ENCODE results near the gene LAMTOR4. TPM values are rescaled to one million over a fixed set of nuclear protein-coding genes. Genes with fewer than 3 reads are reported as not detected.

The LAMTOR4 gene
- total RNA-seq, 2 experiments from 2014 or later = 108 to 116 TPM

GRCh38 chr7:100122067-100122466, 26.7 kb upstream of the LAMTOR4 start:
- Mint-ChIP-seq H3K9me3 (no peaks in the 10 kb centered on the region), H3K36me3 (ENCODE audit: low read depth) (peaks cover 8% of the 10 kb centered on the region), H3K27me3 (no peaks in the 10 kb centered on the region), H3K4me1 (ENCODE audit: low read depth) (peaks cover 32% of the 10 kb centered on the region), H3K4me3 (no peak overlapping the region), H3K27ac (peak overlapping the region; percentile 20)
- no peak for DNase-seq
- CTCF ChIA-PET = interaction anchor here (1.3 kb wide), 1 partner anchor 8 kb away, joined by 5 read pairs; no protein-coding TSS in a partner anchor
- no peak for ATAC-seq
- intact Hi-C loops (cut with micrococcal nuclease) = loop anchor here (10.0 kb wide), 1 partner anchor 207 kb away; the partner anchor contains the start of gene TRIM4
- TF ChIP-seq, protein P1, sequence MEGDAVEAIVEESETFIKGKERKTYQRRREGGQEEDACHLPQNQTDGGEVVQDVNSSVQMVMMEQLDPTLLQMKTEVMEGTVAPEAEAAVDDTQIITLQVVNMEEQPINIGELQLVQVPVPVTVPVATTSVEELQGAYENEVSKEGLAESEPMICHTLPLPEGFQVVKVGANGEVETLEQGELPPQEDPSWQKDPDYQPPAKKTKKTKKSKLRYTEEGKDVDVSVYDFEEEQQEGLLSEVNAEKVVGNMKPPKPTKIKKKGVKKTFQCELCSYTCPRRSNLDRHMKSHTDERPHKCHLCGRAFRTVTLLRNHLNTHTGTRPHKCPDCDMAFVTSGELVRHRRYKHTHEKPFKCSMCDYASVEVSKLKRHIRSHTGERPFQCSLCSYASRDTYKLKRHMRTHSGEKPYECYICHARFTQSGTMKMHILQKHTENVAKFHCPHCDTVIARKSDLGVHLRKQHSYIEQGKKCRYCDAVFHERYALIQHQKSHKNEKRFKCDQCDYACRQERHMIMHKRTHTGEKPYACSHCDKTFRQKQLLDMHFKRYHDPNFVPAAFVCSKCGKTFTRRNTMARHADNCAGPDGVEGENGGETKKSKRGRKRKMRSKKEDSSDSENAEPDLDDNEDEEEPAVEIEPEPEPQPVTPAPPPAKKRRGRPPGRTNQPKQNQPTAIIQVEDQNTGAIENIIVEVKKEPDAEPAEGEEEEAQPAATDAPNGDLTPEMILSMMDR (IDR thresholded peaks at IDR 0.05) = no peak
- POLR2A ChIA-PET = interaction anchor here (2.7 to 3.0 kb wide), 2 partner anchors 21 kb away, joined by 18 to 24 read pairs; partner anchors contain the start of genes AP4M1 and MCM7

DNA sequence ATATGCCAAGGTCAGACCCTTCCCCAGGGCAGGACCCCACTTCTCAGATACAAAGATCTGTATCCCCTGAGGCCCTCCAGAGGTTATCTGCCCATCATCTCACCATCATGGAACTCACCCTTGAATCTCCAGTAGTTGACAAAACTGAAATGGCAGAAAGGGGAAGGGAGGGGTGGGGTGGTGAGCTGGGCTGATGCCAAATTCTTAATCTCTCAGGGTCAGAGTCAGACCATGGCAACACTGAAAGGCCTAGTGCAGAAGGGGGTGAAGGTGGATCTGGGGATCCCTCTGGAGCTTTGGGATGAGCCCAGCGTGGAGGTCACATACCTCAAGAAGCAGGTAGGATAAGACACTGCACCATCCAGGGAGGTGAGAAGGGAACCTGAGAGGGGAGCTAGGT, 26.1 kb upstream of the LAMTOR4 start:
- Mint-ChIP-seq H3K4me1 (ENCODE audit: low read depth) (peaks cover 32% of the 10 kb centered on the region), H3K36me3 (ENCODE audit: low read depth) (peaks cover 8% of the 10 kb centered on the region), H3K9me3 (no peaks in the 10 kb centered on the region), H3K4me3 (no peak overlapping the region), H3K27me3 (no peaks in the 10 kb centered on the region), H3K27ac (peak overlapping the region; percentile 59)
- intact Hi-C loops (cut with micrococcal nuclease) = loop anchor here (10.0 kb wide), 1 partner anchor 208 kb away; the partner anchor contains the start of gene TRIM4
- DNase-seq (no peak), ATAC-seq (no peak)
- CTCF ChIA-PET = interaction anchor here (1.3 kb wide), 1 partner anchor 8 kb away, joined by 5 read pairs; no protein-coding TSS in a partner anchor
- TF ChIP-seq, protein P1 (IDR thresholded peaks at IDR 0.05) = no peak
- POLR2A ChIA-PET = interaction anchor here (0.9 to 2.7 kb wide), 2 partner anchors 21 to 30 kb away, joined by 3 to 18 read pairs; partner anchors contain the start of genes AP4M1 and MCM7

GRCh38 chr7:100124301-100125230, 24.2 kb upstream of the LAMTOR4 start:
- DNase-seq (no peak), ATAC-seq (no peak)
- intact Hi-C loops (cut with micrococcal nuclease) = loop anchor here (10.0 kb wide), 1 partner anchor 210 kb away; the partner anchor contains the start of gene TRIM4
- Mint-ChIP-seq H3K9me3 (no peaks in the 10 kb centered on the region), H3K4me3 (peak overlapping the region; percentile 4), H3K36me3 (ENCODE audit: low read depth) (peaks cover 8% of the 10 kb centered on the region), H3K4me1 (ENCODE audit: low read depth) (peaks cover 30% of the 10 kb centered on the region), H3K27ac (peak overlapping the region; percentile 100), H3K27me3 (no peaks in the 10 kb centered on the region)
- ChIA-PET CTCF (interaction anchor here (1.2 to 1.8 kb wide), 3 partner anchors 8 to 283 kb away, joined by 4 to 7 read pairs (median 6); partner anchors contain the start of genes AP4M1 and MCM7), POLR2A (interaction anchor here (0.6 to 4.9 kb wide), 7 partner anchors 23 to 353 kb away, joined by 3 to 43 read pairs (median 3); partner anchors contain the start of genes AP4M1 and MCM7)
- TF ChIP-seq, protein P1 (IDR thresholded peaks at IDR 0.05) = no peak

GRCh38 chr7:100126239-100126930, 22.3 kb upstream of the LAMTOR4 start:
- DNase-seq (no peak), ATAC-seq (no peak)
- Mint-ChIP-seq H3K27me3 (no peaks in the 10 kb centered on the region), H3K36me3 (ENCODE audit: low read depth) (peaks cover 8% of the 10 kb centered on the region), H3K4me1 (ENCODE audit: low read depth) (peaks cover 24% of the 10 kb centered on the region), H3K9me3 (no peaks in the 10 kb centered on the region), H3K4me3 (peak overlapping the region; percentile 99), H3K27ac (peak overlapping the region; percentile 100)
- POLR2A ChIA-PET = interaction anchor here (0.6 to 4.9 kb wide), 11 partner anchors 12 to 302 kb away, joined by 3 to 43 read pairs (median 4); partner anchors contain the start of genes AP4M1, COPS6, MCM7 and ZCWPW1
- CTCF ChIA-PET = interaction anchor here (0.9 to 1.1 kb wide), 2 partner anchors 25 to 147 kb away, joined by 3 to 7 read pairs; partner anchors contain the start of genes AP4M1 and MCM7
- intact Hi-C loops (cut with micrococcal nuclease) = loop anchor here (10.0 kb wide), 1 partner anchor 212 kb away; the partner anchor contains the start of gene TRIM4
- TF ChIP-seq, protein P1 (IDR thresholded peaks at IDR 0.05) = no peak
